Measurements from ENCODE around the gene PIK3C3.
"Not testable (repeated sequence)": the region's sequence is repeated elsewhere in the genome, so short reads cannot be mapped to it uniquely, and the experiment has no call there.

The PIK3C3 gene

DNA sequence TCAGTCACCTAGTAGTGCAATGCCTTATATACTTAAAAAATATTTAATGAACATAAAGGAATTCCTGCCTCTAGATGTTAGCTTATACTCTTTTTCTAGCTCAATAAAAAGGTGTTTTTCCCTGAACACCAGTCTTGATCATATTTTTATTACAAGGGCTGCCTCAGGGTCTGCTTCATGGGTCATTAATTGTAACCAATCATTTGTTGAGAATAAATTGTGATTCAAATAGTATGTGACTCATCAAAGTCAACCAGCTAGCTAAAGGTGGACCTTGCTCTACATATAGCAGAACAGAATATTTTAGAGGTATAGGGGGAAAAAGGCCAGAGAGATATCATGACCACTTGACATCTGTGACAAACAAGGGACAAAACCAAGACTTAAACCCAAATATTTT lies 114.0 kb downstream of the PIK3C3 start:
- no peak for DNase-seq (ENCODE audit: low read depth in 2 of 2, low spot score in 1 of 2)

DNA sequence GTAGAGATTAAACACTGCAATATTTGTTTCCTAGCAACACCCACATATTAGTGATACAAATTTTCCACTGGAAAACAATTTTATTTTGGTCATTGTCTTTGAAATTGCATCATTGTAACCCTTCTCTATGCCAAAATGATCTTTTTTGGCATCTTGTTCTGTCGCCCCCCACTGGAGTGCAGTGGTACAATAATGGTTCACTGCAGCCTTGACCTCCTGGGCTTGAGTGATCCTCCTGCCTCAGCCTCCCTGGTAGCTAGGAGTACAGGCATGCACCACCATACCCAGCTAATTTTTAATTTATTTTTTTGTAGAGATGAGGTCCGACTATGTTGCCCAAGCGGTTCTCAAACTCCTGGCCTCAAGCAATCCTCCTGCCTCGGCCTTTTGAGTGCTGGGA lies 117.4 kb downstream of the PIK3C3 start:
- no peak for DNase-seq (ENCODE audit: low read depth in 2 of 2, low spot score in 1 of 2)

DNA sequence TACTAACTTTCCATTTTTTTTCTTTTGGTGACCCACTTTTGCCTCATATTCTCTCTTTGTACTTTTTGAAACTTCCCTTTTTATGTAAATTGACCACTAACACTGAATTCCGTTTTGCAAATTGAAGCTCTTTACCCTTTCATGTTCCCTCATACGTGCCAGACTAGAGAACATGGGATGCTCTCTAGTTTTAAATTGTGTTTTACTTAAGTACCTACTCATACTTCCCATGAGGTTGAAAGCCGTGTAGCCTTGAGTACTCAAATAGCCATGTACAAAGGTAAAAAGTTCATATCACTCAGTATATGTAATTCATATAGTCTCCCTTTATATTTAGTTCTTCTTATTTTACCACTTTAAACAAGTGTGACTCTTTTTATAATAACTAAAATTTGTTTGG lies 119.7 kb downstream of the PIK3C3 start:
- DNase-seq (ENCODE audit: low read depth in 2 of 2, low spot score in 1 of 2), result no peak

DNA sequence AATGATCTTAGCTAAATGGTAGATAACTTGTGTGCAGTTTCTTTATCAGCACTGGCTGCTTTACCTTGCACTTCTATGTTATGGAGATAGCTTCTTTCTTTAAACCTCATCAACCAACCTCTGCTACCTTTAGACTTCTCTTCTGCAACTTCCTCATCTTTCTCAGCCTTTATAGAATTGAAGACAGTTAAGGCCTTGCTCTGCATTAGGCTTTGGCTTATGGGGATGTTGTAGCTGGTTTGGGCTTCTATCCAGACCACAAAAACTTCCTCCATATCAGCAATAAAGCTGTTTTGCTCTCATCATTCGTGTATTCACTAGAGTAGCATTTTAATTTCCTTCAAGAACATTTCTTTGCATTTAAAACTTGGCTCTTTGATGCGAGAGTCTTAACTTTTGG lies 123.7 kb downstream of the PIK3C3 start:
- DNase-seq (ENCODE audit: low read depth in 2 of 2, low spot score in 1 of 2), result no peak

DNA sequence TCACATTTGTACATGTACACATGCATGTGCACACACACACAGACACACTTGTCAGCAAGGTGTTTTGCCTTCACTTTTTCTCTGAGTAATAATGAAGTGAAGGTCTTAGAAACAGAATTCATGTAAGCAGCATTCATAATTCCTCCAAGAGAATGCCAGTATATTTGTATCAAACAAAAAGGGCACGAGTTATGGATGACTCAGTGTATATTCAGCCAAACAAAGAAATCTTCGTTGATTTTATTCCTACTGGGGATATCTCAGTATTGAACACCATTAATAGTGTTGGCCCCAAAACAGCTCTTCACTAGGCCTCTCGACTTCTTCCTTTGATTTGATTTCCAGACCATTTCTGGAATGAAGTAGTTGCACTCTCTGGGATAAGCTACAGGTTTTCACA lies 125.3 kb downstream of the PIK3C3 start:
- DNase-seq (ENCODE audit: low read depth in 2 of 2, low spot score in 1 of 2), result no peak

DNA sequence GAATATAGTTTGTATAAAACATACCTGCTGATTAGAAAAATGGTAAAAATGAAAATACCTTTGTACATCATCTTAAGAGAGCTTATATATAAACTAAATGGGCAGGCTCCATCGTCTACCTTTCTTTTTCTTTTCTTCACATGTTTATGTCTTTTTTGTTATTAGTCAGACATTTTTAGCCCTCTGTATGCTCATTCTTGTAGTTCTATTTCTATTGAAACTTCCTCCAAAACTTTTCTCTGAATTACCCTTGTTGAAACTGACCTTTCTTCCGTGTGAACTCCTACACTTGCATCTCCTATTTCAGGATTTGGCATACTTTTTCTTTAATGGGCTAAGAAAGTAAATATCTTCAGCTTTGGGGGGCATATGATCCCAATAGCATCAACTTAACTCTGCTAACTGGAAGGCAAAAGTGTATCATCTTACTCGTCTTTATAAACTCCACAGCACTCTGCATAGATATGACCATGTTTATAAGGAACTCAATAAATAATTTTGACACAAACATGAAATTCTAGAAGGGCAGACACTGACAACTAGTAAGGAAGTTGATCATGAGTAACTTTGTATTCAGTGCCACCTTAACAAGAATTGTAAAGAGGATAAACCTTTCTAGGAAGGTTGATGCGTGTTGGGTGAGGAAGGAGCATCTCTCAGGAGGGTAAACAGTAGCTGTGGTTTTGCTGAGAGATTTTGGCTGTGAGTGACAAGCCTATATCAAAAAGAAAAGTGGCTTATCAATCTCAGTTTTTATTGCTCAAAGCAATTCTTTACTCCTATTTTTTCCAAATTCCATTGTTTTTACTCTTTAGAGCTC lies 127.6 kb downstream of the PIK3C3 start:
- DNase-seq (ENCODE audit: low read depth in 2 of 2, low spot score in 1 of 2), result no peak

DNA sequence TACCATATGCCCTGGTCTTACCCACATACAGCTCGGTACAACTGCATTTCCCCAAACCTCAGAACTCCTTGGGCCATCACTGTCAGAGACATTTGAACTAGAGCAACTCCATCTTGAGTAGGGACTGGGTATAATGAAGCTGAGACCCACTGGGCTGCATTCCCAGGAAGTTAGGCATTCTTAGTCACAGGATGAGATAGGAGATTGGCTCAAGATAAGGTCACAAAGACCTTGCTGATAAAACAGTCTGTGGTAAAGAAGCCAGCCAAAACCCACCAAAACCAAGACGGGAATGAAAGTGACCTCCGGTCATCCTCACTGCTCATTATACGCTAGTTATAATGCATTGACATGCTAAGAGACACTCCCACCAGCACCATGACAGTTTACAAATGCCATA lies 131.3 kb downstream of the PIK3C3 start:
- DNase-seq (ENCODE audit: low read depth in 2 of 2, low spot score in 1 of 2), result no peak

DNA sequence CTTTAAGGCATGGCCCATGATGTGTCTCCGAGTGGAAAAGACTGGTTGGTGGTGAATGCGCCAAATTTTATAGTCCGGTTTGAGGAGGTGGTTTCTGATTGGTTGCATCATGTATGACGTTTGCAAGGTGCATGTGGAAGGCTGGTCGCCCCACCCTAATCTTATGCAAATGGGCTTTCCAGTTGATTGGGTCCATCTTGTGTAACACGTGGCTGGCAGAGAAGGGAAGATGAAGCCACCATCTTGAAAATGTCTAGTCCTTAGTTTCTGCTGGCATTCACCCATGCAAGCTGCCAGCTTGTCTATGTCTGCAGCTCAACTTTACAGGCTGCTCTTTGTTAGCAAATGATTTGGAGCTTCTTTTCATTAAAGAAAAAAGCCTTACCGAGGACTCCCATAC lies 132.2 kb downstream of the PIK3C3 start:
- no peak for DNase-seq (ENCODE audit: low read depth in 2 of 2, low spot score in 1 of 2)

DNA sequence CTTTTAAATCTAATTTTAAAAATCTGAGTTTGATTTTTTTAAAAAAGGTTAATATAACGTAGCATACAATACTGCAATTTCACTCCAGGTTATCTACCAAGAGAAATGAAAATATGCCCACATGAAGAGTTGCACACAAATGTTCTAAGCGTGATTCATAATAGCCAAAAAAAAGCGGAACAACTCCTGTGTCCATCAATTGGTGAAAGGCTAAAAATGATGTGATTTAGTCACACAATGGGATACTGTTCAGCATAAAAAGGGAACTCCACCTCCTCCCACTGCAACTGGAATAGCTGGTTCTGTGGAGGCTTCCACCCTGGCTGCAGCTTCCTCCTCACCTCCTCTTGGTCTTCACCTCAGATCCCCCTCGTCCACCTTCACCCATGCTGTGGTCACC lies 132.8 kb downstream of the PIK3C3 start:
- no peak for DNase-seq (ENCODE audit: low read depth in 2 of 2, low spot score in 1 of 2)

DNA sequence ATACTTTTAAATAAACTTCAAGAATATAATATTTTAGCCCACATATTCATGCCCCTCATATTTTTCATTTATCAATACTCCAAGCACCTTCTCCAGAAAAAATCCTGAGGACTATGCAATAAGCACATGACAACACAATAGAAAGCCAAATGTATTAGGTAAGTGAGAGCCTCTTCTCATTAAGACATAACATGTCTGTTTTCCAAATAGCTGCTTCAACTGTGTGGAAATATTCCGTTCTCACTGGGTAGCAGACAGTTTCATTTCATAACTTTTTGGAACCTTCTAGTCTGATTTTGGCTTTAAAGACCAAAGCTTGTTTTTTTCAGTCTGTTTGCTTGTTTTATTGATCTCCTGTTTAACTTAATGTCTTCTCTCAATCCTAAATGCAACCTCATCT lies 137.8 kb downstream of the PIK3C3 start:
- no peak for DNase-seq (ENCODE audit: low read depth in 2 of 2, low spot score in 1 of 2)

DNA sequence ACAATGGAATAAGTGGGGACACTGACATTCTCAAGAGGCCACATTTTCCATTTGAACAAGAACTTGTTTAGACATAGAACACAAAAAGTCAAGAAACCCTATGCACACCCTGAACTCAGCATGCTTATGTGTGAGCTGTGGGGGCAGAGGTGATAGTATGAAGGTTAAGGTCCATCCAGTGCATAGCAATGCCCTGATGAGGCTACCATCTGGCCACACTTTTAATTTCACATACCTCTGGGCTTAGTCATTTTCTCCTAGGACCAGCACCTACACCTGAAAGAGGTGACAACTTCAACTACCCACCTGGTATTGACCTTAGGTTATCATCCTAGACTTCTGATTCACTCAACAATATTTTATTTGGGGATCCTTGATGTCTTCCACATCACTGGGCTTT lies 139.8 kb downstream of the PIK3C3 start:
- no peak for DNase-seq (ENCODE audit: low read depth in 2 of 2, low spot score in 1 of 2)

DNA sequence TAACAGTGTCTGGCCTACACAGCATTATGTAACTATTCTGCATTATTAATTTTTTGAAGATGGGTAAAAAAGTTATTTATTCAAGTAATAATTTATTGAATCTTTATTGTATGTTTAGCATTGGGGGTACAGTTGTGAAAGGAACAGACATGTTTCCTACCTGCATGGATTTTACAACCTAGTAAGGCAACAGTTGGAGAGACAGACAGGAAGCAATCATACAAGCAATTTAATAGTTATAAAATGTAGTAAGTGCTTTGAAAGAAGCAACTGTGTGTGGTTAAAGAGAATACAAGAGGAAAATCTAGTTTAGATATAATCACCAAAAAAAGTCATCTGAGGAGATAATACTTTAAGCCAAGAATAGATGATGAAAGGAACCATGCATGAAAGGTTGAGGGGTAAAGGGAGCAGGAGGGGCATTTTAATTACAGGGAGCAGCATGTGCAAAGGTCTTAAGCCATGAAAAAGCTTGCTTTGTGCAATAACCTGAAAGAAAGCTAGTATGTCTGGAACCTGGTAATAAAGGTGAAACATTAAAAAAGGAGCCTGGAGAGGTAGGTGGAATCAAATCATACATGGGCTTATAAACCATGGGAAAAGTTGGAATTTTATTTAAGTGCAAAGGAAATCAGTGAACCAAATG lies 140.8 kb downstream of the PIK3C3 start:
- DNase-seq (ENCODE audit: low read depth in 2 of 2, low spot score in 1 of 2), result no peak

DNA sequence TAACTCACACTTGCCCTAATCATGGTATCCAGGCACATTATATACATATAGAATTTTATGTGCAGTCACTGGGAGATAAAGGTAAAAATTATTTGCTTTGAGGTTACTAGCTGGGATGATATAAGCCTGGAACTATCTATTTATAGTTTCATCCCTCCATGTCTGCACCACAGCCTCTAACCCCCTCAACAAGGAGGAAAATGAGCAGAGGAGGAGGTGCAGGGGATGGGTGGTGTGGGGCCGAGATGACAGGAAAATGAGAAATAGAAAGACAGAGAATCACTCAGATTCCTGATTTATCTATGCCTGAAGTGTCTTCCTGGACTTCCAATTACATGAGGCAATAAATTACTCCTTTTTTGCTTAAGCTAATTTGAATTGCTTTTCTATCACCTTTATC lies 145.2 kb downstream of the PIK3C3 start:
- DNase-seq (ENCODE audit: low read depth in 2 of 2, low spot score in 1 of 2), result no peak

DNA sequence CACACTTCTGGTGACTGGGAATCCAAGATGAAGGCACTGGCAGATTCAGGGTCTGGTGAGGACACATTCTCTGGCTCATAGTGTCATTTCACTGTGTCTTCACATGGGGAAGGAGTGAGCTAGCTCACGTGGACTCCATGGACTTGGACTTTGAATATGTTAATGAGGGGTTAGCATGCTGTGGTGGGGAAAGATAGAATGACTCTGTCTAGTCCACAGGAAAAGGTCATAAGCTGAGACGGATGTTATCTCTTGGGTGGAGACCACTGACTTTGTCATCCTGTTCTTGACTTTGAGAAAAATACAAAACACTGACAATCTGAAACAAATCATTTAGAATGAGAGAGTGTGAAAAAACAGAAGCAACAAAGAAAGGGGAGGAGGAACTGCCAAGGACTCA lies 145.9 kb downstream of the PIK3C3 start:
- no peak for DNase-seq (ENCODE audit: low read depth in 2 of 2, low spot score in 1 of 2)

DNA sequence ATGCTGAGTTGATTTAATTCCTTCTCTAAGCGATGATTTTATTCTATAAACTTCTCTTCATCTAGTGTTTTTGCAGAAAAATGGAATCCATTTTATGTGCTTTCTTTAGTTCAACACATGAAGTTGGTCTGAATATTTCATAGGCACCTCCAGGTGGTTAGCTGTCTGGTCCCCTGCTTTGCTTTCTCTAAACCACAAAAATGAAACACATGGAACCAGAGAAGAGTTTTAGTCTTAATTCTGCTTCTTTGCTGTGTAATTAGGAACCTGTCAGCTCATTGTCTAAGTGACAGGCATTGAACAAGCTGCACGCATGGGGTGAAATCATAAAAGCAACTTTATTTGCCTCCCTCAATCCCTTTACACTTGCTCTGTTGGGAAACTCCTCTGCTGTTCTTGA lies 150.4 kb downstream of the PIK3C3 start:
- DNase-seq (ENCODE audit: low read depth in 2 of 2, low spot score in 1 of 2), result no peak

DNA sequence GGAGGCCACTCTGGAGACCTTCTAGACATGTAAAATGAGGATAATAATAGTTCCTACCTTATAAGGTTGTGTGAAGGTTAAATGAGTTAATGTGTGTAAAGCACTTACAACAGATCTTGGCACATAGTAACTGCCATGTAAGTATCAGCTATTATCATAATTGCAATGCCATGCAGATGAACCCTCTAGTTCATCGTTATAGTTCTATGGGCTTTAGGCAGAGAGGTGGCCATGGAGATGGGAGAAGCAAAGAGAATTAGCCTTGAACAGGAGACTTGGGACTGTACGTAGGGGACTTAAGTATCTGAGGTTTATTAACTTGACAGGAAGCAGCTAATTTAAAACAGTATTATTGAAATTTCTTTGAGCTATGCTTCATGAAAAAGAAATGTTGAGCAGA lies 151.8 kb downstream of the PIK3C3 start:
- DNase-seq (ENCODE audit: low read depth in 2 of 2, low spot score in 1 of 2), result no peak

DNA sequence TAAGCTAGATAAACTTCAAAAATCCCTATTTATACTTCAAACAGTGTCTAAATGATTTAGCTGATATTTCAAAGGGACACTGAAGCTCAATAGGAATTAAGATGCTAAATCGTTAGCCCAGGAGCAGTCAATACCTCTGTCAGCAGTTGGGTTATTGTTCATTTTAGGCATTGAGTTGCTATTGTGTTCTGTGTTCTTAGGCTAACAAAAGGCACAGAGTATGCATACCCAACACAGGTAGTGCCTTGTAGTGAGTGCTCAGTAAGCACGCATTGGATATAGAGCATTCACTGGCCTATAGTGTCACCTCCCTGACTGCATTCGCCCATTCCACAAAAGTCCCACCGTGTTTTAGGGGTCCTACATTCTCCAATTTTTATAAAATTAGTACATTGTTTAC lies 152.3 kb downstream of the PIK3C3 start:
- no peak for DNase-seq (ENCODE audit: low read depth in 2 of 2, low spot score in 1 of 2)

DNA sequence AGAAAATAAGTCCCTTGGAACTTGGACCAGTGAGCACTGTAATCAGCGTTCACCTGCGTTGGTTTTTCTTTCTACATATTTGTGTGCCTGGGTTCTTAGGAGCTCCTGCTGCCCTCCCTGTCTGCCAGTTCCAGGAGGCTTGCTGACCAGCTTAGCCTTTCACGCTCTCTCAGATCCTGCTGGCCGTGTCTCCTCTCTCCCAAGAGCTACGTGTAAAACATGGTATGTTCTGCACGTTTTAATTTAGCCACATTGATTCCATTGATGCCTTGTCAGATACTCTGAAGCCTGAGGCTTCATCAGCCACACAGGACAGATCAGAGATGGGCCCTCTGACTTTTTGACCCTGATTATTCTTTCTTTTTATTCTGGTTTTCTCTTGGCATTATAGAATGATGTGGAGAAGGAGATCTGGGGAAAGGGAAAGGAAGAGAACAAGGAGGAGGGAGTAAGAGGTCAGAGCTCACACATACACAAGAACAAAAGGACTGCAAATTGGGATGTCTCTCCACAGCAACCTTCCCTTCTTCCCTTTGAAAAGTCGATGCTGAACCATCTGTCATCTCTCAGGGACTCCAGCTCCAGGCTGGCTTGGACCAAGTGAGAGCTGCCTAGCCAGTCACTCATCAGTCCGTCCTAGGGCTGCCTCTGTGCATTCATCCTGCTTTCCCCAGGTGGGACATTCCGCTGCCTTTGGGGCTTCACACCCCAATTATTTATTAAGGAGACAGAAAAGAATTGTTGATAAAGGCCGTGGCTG lies 152.8 kb downstream of the PIK3C3 start:
- DNase-seq (ENCODE audit: low read depth in 2 of 2, low spot score in 1 of 2), result no peak

DNA sequence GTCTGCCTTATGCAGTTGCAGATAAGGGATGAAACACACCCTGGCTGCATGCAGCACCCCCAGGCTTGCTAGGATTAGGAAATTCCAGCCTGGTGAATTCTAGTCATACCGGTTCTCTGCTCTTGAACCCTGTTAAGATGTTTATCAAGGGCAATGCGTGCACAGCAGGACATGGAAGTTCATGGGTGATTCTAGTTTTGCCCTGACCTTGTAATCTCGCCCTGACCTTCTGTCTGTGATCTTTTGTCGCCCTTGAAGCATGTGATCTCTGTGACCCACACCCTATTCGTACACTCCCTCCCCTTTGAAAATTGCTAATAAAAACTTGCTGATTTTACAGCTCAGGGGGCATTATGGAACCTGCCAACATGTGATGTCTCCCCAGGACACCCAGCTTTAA lies 157.1 kb downstream of the PIK3C3 start:
- not testable (repeated sequence) for DNase-seq (ENCODE audit: low read depth in 2 of 2, low spot score in 1 of 2)

DNA sequence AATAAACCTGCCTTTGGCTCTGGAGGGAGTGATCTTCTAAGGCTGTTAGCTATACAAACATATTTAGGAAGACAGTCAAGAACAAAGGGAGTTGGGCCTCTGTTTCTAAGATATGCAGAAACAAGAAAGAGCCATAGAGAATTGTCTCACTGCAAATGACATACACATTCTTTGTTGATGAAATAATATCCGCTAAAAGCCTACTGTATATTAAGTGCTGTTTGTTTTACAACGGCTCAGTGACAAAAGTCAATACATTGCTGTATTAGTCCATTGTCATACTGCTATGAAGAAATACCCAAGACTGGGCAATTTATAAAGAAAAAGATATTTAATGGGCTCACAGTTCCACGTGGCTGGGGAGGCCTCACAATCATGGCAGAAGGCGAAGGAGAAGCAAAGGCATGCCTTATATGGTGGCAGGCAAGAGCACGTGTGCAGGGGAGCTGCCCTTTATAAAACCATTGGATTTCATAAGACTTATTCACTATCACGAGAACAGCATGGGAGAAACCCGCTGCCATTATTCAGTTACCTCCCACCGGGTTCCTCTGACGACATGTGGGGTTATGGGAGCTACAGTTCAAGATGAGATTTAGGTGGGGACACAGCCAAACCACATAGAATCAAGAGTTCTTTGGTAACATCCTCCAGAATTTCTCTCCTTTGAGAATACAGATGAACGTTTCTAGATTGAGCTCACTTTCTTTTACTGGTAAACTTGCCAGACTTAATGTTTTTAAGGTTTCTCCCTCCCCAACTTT lies 157.8 kb downstream of the PIK3C3 start:
- no peak for DNase-seq (ENCODE audit: low read depth in 2 of 2, low spot score in 1 of 2)

DNA sequence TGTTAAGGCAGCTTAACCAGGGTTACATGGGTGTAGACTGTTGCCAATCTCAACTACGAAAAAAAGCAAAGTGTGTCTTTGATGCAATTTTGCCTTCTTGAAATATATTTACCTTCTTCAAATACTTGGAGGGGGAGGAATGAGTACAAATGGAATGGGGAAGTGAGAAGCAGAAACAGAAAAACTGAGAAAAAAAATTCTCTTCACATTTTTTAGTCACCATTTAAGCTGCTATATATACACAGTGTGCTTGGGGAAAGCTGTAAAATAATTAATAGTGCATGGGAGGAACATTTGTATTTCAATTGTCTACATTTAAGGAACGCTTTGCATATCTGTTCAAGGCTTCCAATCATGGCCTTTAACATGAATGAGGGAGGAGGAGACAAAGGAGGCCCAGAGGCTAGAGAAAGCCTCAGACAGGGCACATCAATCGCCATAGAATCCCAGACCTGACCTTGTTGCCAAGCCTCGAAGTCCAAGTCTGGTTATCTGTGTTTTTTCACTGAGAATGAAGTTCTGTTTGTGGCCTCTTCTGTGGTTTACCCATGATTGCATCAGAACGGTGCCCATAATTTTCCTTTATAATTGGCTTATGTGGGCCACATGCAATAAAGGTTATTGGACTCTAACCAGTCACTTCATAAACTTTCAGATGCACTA lies 158.6 kb downstream of the PIK3C3 start:
- DNase-seq (ENCODE audit: low read depth in 2 of 2, low spot score in 1 of 2), result no peak
